ENCODE measurements around the gene ECHDC3.
A peak's percentile ranks its signal among the peaks of the same experiment; 100 is the strongest.

ECHDC3 gene

GRCh38 chr10:11806706-11807105 is 64.5 kb downstream of the ECHDC3 start:
- no peak for TF ChIP-seq CTCF (IDR thresholded peaks at IDR 0.05; ENCODE audit: low read depth, low read length)
- no peak for DNase-seq (ENCODE audit: low read depth in 2 of 2)
- H3K4me3 ChIP-seq (replicated peaks in 1 of 2; ENCODE audit: low read depth in 2 of 2, low read length in 2 of 2), result no peak overlapping the region

GRCh38 chr10:11808808-11809207 is 66.6 kb downstream of the ECHDC3 start:
- no peak overlapping the region for H3K4me3 ChIP-seq (replicated peaks in 1 of 2; ENCODE audit: low read depth in 2 of 2, low read length in 2 of 2)
- TF ChIP-seq CTCF (IDR thresholded peaks at IDR 0.05; ENCODE audit: low read depth, low read length), result no peak
- no peak for DNase-seq (ENCODE audit: low read depth in 2 of 2)

GRCh38 chr10:11810313-11810766 is 68.2 kb downstream of the ECHDC3 start:
- H3K4me3 ChIP-seq (replicated peaks in 1 of 2; ENCODE audit: low read depth in 2 of 2, low read length in 2 of 2), result no peak overlapping the region
- DNase-seq (ENCODE audit: low read depth in 2 of 2), result peak; percentile 68 to 74
- TF ChIP-seq CTCF (IDR thresholded peaks at IDR 0.05; ENCODE audit: low read depth, low read length), result no peak

GRCh38 chr10:11810973-11811372 is 68.8 kb downstream of the ECHDC3 start:
- no peak for DNase-seq (ENCODE audit: low read depth in 2 of 2)
- no peak overlapping the region for H3K4me3 ChIP-seq (replicated peaks in 1 of 2; ENCODE audit: low read depth in 2 of 2, low read length in 2 of 2)
- no peak for TF ChIP-seq CTCF (IDR thresholded peaks at IDR 0.05; ENCODE audit: low read depth, low read length)

- H3K4me3 ChIP-seq (replicated peaks in 1 of 2; ENCODE audit: low read depth in 2 of 2, low read length in 2 of 2), result no peak overlapping the region
- TF ChIP-seq CTCF (IDR thresholded peaks at IDR 0.05; ENCODE audit: low read depth, low read length), result no peak
- DNase-seq (ENCODE audit: low read depth in 2 of 2), result no peak
These were observed 71.0 kb downstream of the ECHDC3 start for GRCh38 chr10:11813177-11813576.

Measured in cardiac fibroblast (primary cell).